GM18873 (cell line): ENCODE data around the gene ZNF618.

Source experiments
- ATAC-seq: cut with Tn5 transposase; IDR thresholded peaks from one replicate; pipeline ENCODE4 v1.9.1; 2021; ENCODE audit warnings: mild to moderate bottlenecking, moderate library complexity, moderate number of reproducible peaks; ENCODE audit not compliant: unreplicated experiment, low FRiP score

Gene ZNF618

GRCh38 chr9:114014044-114014443, 137.9 kb downstream of the ZNF618 start:
- ATAC-seq: no peak

- ATAC-seq: no peak
These were observed 139.5 kb downstream of the ZNF618 start for GRCh38 chr9:114015607-114016006.

GRCh38 chr9:114016101-114016500, 140.0 kb downstream of the ZNF618 start:
- no peak for ATAC-seq

GRCh38 chr9:114016629-114017423, 140.7 kb downstream of the ZNF618 start:
- ATAC-seq: no peak

GRCh38 chr9:114017741-114018715, 141.9 kb downstream of the ZNF618 start:
- ATAC-seq: no peak

- no peak for ATAC-seq
These were observed 145.5 kb downstream of the ZNF618 start for GRCh38 chr9:114021578-114021977.

GRCh38 chr9:114023961-114024360, 147.9 kb downstream of the ZNF618 start:
- no peak for ATAC-seq

- ATAC-seq: no peak
These were observed 149.2 kb downstream of the ZNF618 start for GRCh38 chr9:114025196-114025753.

GRCh38 chr9:114025760-114026159, 149.7 kb downstream of the ZNF618 start:
- ATAC-seq: no peak

GRCh38 chr9:114026335-114026734, 150.2 kb downstream of the ZNF618 start:
- no peak for ATAC-seq

GRCh38 chr9:114027159-114027862, 151.2 kb downstream of the ZNF618 start:
- no peak for ATAC-seq

GRCh38 chr9:114027863-114028465, 151.9 kb downstream of the ZNF618 start:
- ATAC-seq: no peak

- ATAC-seq: no peak
These were observed 152.5 kb downstream of the ZNF618 start for GRCh38 chr9:114028646-114029045.

- ATAC-seq: no peak
These were observed 153.4 kb downstream of the ZNF618 start for GRCh38 chr9:114029311-114030170.

- ATAC-seq: no peak
These were observed 154.3 kb downstream of the ZNF618 start for GRCh38 chr9:114030364-114030763.

GRCh38 chr9:114031037-114031630, 155.0 kb downstream of the ZNF618 start:
- ATAC-seq: no peak

- ATAC-seq: no peak
These were observed 156.1 kb downstream of the ZNF618 start for GRCh38 chr9:114031948-114032840.
